Left ventricle myocardium inferior (tissue), 1 donor: ENCODE measurements around the gene UGT3A2. TPM values are rescaled to one million over a fixed set of nuclear protein-coding genes. Genes with fewer than 3 reads are reported as not detected.
A peak's percentile ranks its signal among the peaks of the same experiment; 100 is the strongest.

ENCODE experiments used
- DNase-seq: peaks from one replicate; pipeline ENCODE4 v3.0.0-alpha.2; 2020
- H3K27ac ChIP-seq: fragments of 200-600 bp; replicated peaks from 2 replicates; pipeline ENCODE4 v1.8.0; 2021
- H3K27me3 ChIP-seq: fragments of 200-600 bp; 2 replicates; pipeline ENCODE4 v1.8.0; 2021; ENCODE audit warnings: low read depth
- H3K36me3 ChIP-seq: fragments of 200-600 bp; 2 replicates; pipeline ENCODE4 v1.8.0; 2021
- H3K4me1 ChIP-seq: fragments of 200-600 bp; 2 replicates; pipeline ENCODE4 v1.8.0; 2021
- H3K4me3 ChIP-seq: fragments of 200-600 bp; 2 replicates; pipeline ENCODE4 v1.8.0; 2021; ENCODE audit warnings: mild to moderate bottlenecking, moderate library complexity
- H3K9me3 ChIP-seq: fragments of 200-600 bp; replicated peaks from 2 replicates; pipeline ENCODE4 v1.8.0; 2021
- intact Hi-C: fragments of 100-400 bp; cut with micrococcal nuclease; formaldehyde crosslinking; loops from one replicate; pipeline ENCODE4 v1.11.0; 2022
- total RNA-seq: library from RNA; stranded (reverse); fragmentation: NEBNext Ultra II Directional; extraction: Animal tissue kit (Norgen Biotek cat#: 25700); gene quantifications from one replicate; pipeline ENCODE4 v1.2.1, GENCODE V29; 2021
- TF ChIP-seq, protein P1 (sequence below): fragments of 200-600 bp; IDR thresholded peaks from 2 replicates; pipeline ENCODE4 v1.8.0; 2021; ENCODE audit warnings: antibody characterized with exemption, mild to moderate bottlenecking, borderline replicate concordance
- donor health status: DM: no; HTN: yes; CAD: no; lungs with severe emphysema.

Gene UGT3A2
- total RNA-seq, 1 donor from 2014 or later = not detected

DNA sequence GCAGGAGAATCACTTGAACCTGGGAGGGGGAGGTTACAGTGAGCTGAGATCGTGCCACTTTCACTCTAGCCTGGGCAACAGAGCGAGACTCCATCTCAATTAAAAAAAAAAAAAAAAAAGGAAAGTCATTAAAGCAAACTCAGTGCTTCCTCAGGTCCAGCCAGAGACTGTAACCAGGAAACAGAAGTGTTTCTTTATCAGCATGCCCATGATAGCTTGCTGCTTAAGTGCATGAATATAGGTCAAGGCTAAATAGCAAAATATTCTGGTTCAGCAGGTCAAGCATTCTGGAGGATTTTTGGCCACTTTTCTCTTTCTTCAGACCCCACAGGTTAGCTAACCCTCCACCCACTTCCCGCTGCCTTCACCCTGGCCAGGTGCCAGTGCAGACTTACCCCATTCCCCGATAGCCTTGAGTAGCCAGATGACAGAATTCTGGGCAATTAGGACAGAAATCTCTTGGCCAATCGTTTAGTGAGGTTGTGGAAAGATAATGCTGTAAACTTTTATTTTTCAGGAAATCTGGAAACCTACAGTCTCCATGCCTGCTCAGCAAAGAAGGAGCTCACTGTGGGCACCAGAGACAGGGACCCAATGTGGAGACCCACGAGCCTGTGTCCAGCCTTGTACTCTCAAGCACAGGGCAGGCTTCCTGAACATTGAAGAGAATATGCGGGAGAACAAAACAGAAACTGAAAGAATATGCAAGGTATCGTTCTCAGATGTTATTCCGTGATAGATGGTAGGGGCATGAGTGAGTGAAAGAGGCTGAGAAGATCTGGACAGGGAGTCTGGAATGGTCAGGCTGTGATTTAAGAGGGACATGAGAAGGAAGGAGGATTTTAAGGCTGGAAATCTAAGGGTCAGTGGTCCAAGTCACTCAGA is 4.2 kb upstream of the UGT3A2 start:
- DNase-seq = no peak
- peak overlapping the region; percentile 19 for H3K4me3 ChIP-seq
- TF ChIP-seq, protein P1, sequence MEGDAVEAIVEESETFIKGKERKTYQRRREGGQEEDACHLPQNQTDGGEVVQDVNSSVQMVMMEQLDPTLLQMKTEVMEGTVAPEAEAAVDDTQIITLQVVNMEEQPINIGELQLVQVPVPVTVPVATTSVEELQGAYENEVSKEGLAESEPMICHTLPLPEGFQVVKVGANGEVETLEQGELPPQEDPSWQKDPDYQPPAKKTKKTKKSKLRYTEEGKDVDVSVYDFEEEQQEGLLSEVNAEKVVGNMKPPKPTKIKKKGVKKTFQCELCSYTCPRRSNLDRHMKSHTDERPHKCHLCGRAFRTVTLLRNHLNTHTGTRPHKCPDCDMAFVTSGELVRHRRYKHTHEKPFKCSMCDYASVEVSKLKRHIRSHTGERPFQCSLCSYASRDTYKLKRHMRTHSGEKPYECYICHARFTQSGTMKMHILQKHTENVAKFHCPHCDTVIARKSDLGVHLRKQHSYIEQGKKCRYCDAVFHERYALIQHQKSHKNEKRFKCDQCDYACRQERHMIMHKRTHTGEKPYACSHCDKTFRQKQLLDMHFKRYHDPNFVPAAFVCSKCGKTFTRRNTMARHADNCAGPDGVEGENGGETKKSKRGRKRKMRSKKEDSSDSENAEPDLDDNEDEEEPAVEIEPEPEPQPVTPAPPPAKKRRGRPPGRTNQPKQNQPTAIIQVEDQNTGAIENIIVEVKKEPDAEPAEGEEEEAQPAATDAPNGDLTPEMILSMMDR = no peak
- H3K9me3 ChIP-seq = no peaks in the 10 kb centered on the region
- H3K27ac ChIP-seq = no peak overlapping the region
- H3K36me3 ChIP-seq = no peaks in the 10 kb centered on the region
- H3K27me3 ChIP-seq = peaks cover 27% of the 10 kb centered on the region
- no peaks in the 10 kb centered on the region for H3K4me1 ChIP-seq
- intact Hi-C loops = no loop called here

- H3K4me1 ChIP-seq = no peaks in the 10 kb centered on the region
- no peaks in the 10 kb centered on the region for H3K36me3 ChIP-seq
- H3K9me3 ChIP-seq = no peaks in the 10 kb centered on the region
- intact Hi-C loops = no loop called here
- H3K27me3 ChIP-seq = peaks cover 48% of the 10 kb centered on the region
- TF ChIP-seq, protein P1 = no peak
- no peak overlapping the region for H3K27ac ChIP-seq
- no peak for DNase-seq
- no peak overlapping the region for H3K4me3 ChIP-seq
Observed at GRCh38 chr5:36068751-36069281, 2.1 kb upstream of the UGT3A2 start.

DNA sequence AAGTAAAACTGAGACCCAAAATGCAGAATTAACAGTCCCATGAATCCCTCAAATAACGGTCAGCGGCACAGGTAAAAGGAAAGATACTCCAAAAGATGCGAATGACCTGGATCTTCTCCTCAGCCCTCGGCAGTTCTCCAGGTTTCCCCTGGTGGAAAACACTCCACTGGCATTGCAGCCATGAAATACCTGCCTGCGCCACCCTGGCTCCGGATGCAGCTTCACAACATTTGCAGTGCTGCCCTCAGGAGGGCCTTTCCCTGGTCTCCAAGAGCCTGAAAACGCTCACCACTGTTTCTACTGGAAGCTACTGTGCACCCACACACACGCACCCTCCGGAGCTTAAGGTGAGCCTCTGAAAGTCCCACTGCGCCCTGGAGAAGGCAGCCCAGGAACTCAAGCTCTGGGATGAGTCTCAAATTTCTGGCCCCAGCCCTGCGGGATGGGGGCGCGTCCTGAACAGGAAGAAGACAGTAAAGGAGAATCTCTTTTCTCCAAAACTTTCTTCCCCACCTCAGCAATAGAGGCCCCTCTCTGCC is 612 bp downstream of the UGT3A2 start:
- Histone ChIP-seq H3K4me1 (no peaks in the 10 kb centered on the region), H3K36me3 (no peaks in the 10 kb centered on the region), H3K27ac (no peak overlapping the region), H3K27me3 (peaks cover 60% of the 10 kb centered on the region), H3K9me3 (peaks cover 6% of the 10 kb centered on the region), H3K4me3 (peak overlapping the region; percentile 32)
- intact Hi-C loops = no loop called here
- no peak for DNase-seq
- TF ChIP-seq, protein P1 = no peak

- peaks cover 52% of the 10 kb centered on the region for H3K27me3 ChIP-seq
- no peaks in the 10 kb centered on the region for H3K4me1 ChIP-seq
- intact Hi-C loops = no loop called here
- no peak overlapping the region for H3K27ac ChIP-seq
- H3K9me3 ChIP-seq = peaks cover 6% of the 10 kb centered on the region
- DNase-seq = no peak
- TF ChIP-seq, protein P1 = no peak
- no peak overlapping the region for H3K4me3 ChIP-seq
- no peaks in the 10 kb centered on the region for H3K36me3 ChIP-seq
Observed at GRCh38 chr5:36060420-36060887, 6.2 kb downstream of the UGT3A2 start.

GRCh38 chr5:36059571-36060419 is 6.9 kb downstream of the UGT3A2 start:
- H3K27me3 ChIP-seq = peaks cover 45% of the 10 kb centered on the region
- H3K4me1 ChIP-seq = no peaks in the 10 kb centered on the region
- TF ChIP-seq, protein P1 = no peak
- H3K27ac ChIP-seq = no peak overlapping the region
- no peak for DNase-seq
- H3K4me3 ChIP-seq = no peak overlapping the region
- H3K36me3 ChIP-seq = no peaks in the 10 kb centered on the region
- H3K9me3 ChIP-seq = peaks cover 6% of the 10 kb centered on the region
- intact Hi-C loops = no loop called here
